A549 (cell line): ENCODE measurements around the gene TNRC18. TPM values are rescaled to one million over a fixed set of nuclear protein-coding genes. Genes with fewer than 3 reads are reported as not detected.

Experiments used
- ATAC-seq, 2 experiments: fragments of 200-7000 bp in 1 of 2; fragments of >200 bp in 1 of 2; cut with Nextera tagmentation in 1 of 2; cut with Tn5 transposase in 1 of 2; 3 replicates each; pipeline versions ENCODE4 v1.8.0 to v1.9.1; 2018 to 2020; ENCODE audit warnings: mild to moderate bottlenecking in 1 of 2, moderate library complexity in 1 of 2
- CTCF ChIA-PET: fragments of 300-600 bp; sonication (Branson Sonifier 250); formaldehyde crosslinking; extraction: SDS; loops from one replicate; lab custom pipeline; 2021; ENCODE audit warnings: antibody characterized with exemption, inconsistent platforms; lab: Yijun Ruan, JAX
- POLR2A ChIA-PET: fragments of 350-600 bp; formaldehyde crosslinking; extraction: SDS; loops from one replicate; lab custom pipeline; 2021; ENCODE audit warnings: antibody characterized with exemption, inconsistent platforms; lab: Yijun Ruan, JAX
- DNase-seq, 2 experiments: peaks; one replicate each; pipeline versions ENCODE4 v3.0.0 to v3.0.0-alpha.2; 2011 to 2016; ENCODE audit warnings: low read depth in 1 of 2, low spot score in 1 of 2
- FAIRE-seq: peaks from 2 replicates; lab custom pipeline; 2011; peaks lifted over from hg19 to GRCh38; lab: Jason Lieb, UNC
- H3K27ac ChIP-seq, 2 experiments: fragments of >200 bp; sonication (Bioruptor Twin); formaldehyde crosslinking; 3 replicates each; pipeline ENCODE4 v1.5.1; 2016 to 2017
- H3K4me1 ChIP-seq: fragments of >200 bp; sonication (Bioruptor Twin); formaldehyde crosslinking; 3 replicates; pipeline ENCODE4 v1.6.1; 2016
- H3K4me2 ChIP-seq: fragments of >200 bp; sonication (Bioruptor Twin); formaldehyde crosslinking; 3 replicates; pipeline ENCODE4 v1.6.1; 2016
- H3K4me3 ChIP-seq: fragments of >200 bp; sonication (Bioruptor Twin); formaldehyde crosslinking; 3 replicates; pipeline ENCODE4 v1.5.1; 2016
- H3K9me3 ChIP-seq: fragments of >200 bp; sonication (Bioruptor Twin); formaldehyde crosslinking; 3 replicates; pipeline ENCODE4 v1.6.1; 2016
- BHLHE40 ChIP-seq: IDR thresholded peaks from 2 replicates; pipeline ENCODE4 v1.6.1; 2012; ENCODE audit warnings: low read depth, low read length, inconsistent platforms
- CBX2 ChIP-seq: fragments of 200-600 bp; sonication (generic); IDR thresholded peaks from 2 replicates; pipeline ENCODE4 v1.6.1; 2016; ENCODE audit warnings: low read depth, mild to moderate bottlenecking, borderline replicate concordance
- CHD4 ChIP-seq: fragments of 200-600 bp; sonication (generic); IDR thresholded peaks from 2 replicates; pipeline ENCODE4 v1.6.1; 2016; ENCODE audit warnings: antibody characterized with exemption, mild to moderate bottlenecking, borderline replicate concordance
- FOSB ChIP-seq: fragments of 250-450 bp; sonication (Bioruptor Pico); IDR thresholded peaks from 2 replicates; pipeline ENCODE4 v1.5.0; 2020; ENCODE audit warnings: mild to moderate bottlenecking, moderate library complexity
- FOXS1 ChIP-seq: fragments of 250-450 bp; sonication (Bioruptor Pico); IDR thresholded peaks from 2 replicates; pipeline ENCODE4 v1.5.0; 2020; ENCODE audit warnings: mild to moderate bottlenecking, moderate library complexity
- HOXB13 ChIP-seq: fragments of 250-450 bp; sonication (Bioruptor Pico); IDR thresholded peaks from 2 replicates; pipeline ENCODE4 v1.5.0; 2020; ENCODE audit warnings: low read depth, mild to moderate bottlenecking, moderate library complexity
- KDM1A ChIP-seq: fragments of 200-600 bp; sonication (generic); IDR thresholded peaks from 2 replicates; pipeline ENCODE4 v1.6.1; 2016; ENCODE audit warnings: low read depth, mild to moderate bottlenecking
- MAZ ChIP-seq: fragments of 150-350 bp; IDR thresholded peaks from 2 replicates; pipeline ENCODE4 v1.6.1; 2014; ENCODE audit warnings: antibody characterized with exemption, low read depth, low read length, borderline replicate concordance
- MYC ChIP-seq: IDR thresholded peaks from 2 replicates; pipeline ENCODE4 v1.6.1; 2012; ENCODE audit warnings: mild to moderate bottlenecking, inconsistent platforms, low read length, improper control_type of control experiment, borderline replicate concordance
- NFE2L2 ChIP-seq: fragments of 150-350 bp; conservative IDR thresholded peaks from 2 replicates; pipeline ENCODE4 v1.6.1; 2014; ENCODE audit warnings: low read length
- NPAS2 ChIP-seq: fragments of 250-450 bp; sonication (Bioruptor Pico); IDR thresholded peaks from 2 replicates; pipeline ENCODE4 v1.8.0; 2022; ENCODE audit warnings: mild to moderate bottlenecking, moderate library complexity, borderline replicate concordance
- RAD21 ChIP-seq, 2 experiments: fragments of >200 bp in 1 of 2; sonication (Bioruptor Twin) in 1 of 2; formaldehyde crosslinking in 1 of 2; IDR thresholded peaks in 1 of 2; conservative IDR thresholded peaks in 1 of 2; 2 replicates in 1 of 2; 3 replicates in 1 of 2; pipeline ENCODE4 v1.6.1; 2012 to 2018; ENCODE audit warnings: inconsistent platforms in 1 of 2
- RARB ChIP-seq: fragments of 250-450 bp; sonication (Bioruptor Pico); IDR thresholded peaks from 2 replicates; pipeline ENCODE4 v1.8.0; 2021; ENCODE audit warnings: mild to moderate bottlenecking, moderate library complexity
- SMC3 ChIP-seq: fragments of >200 bp; sonication (Bioruptor Twin); formaldehyde crosslinking; IDR thresholded peaks from 3 replicates; pipeline ENCODE4 v1.6.1; 2018; ENCODE audit warnings: inconsistent platforms
- TFCP2L1 ChIP-seq: fragments of 250-450 bp; sonication (Bioruptor Pico); IDR thresholded peaks from 2 replicates; pipeline ENCODE4 v1.5.0; 2021; ENCODE audit warnings: mild to moderate bottlenecking
- TP53 ChIP-seq: fragments of 250-450 bp; sonication (Bioruptor Pico); IDR thresholded peaks from 2 replicates; pipeline ENCODE4 v1.5.0; 2021; ENCODE audit warnings: mild to moderate bottlenecking, moderate library complexity
- ZSCAN20 ChIP-seq: fragments of 250-450 bp; sonication (Bioruptor Pico); IDR thresholded peaks from 2 replicates; pipeline ENCODE4 v1.8.0; 2022; ENCODE audit warnings: mild to moderate bottlenecking, moderate library complexity
- WGBS: methylation state at CpG from one replicate; pipeline ENCODE4 v1.1.6; 2017; ENCODE audit errors: missing lambda C conversion rate; 5-methylcytosine and 5-hydroxymethylcytosine counted together
- polyA plus RNA-seq, 4 experiments: library from polyadenylated mRNA; depleted of rRNA in 3 of 4; stranded (reverse); fragments of >200 nt; fragmentation: RNase III in 1 of 4; extraction: RNeasy Plus Mini Kit Qiagen cat#74134 plus additional on column Dnase treatment in 1 of 4; gene quantifications; 2 replicates in 3 of 4; 3 replicates in 1 of 4; pipeline ENCODE4 v1.2.3, GENCODE V29; 2011 to 2017
- TF ChIP-seq, protein P1 (sequence below): fragments of 150-350 bp; IDR thresholded peaks from 2 replicates; pipeline ENCODE4 v1.6.1; 2014; ENCODE audit warnings: low read depth, mild to moderate bottlenecking, low read length
- TF ChIP-seq, protein P2 (sequence below): IDR thresholded peaks from 2 replicates; pipeline ENCODE4 v1.6.1; 2012
- TF ChIP-seq, protein P3 (sequence below): fragments of 250-450 bp; sonication (Bioruptor Pico); IDR thresholded peaks from 2 replicates; pipeline ENCODE4 v1.5.0; 2020; ENCODE audit warnings: low read depth, mild to moderate bottlenecking, moderate library complexity
- TF ChIP-seq, protein P4 (sequence below): fragments of >200 bp; sonication (Bioruptor Twin); formaldehyde crosslinking; IDR thresholded peaks from 3 replicates; pipeline ENCODE4 v1.5.1; 2016

The TNRC18 gene
- polyA plus RNA-seq, 2 of the 4 experiments (the other 2 are of a cell fraction): 15.5 to 39.9 TPM

DNA sequence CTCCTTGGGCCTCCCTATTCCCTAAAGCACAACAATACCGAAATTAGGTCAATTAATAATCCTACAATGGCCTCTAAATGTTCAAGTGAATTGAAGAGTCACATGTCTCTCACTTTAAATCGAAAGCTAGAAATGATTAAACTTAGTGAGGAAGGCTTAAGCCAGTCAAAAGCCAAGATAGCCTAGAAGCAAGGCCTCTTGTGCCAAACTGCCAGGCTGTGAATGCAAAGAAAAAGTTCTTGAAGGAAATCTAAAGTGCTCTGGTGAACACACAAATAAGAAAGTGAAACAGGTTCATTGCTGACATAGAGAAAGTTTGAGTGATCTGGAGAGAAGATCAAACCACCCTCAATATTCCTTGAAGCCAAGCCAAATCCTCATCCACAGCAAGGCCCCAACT, 83.7 kb downstream of the TNRC18 start:
- TF ChIP-seq HOXB13 (CRISPR knock-in tag): no peak
- no peak for TF ChIP-seq FOSB (CRISPR knock-in tag)
- no peak for TF ChIP-seq SMC3
- TF ChIP-seq NFE2L2: no peak
- TF ChIP-seq NPAS2 (CRISPR knock-in tag): no peak
- no peak for TF ChIP-seq RAD21 (conservative IDR thresholded peaks at IDR 0.05 in 1 of 2, IDR thresholded peaks at IDR 0.05 in 1 of 2)
- TF ChIP-seq, protein P1, sequence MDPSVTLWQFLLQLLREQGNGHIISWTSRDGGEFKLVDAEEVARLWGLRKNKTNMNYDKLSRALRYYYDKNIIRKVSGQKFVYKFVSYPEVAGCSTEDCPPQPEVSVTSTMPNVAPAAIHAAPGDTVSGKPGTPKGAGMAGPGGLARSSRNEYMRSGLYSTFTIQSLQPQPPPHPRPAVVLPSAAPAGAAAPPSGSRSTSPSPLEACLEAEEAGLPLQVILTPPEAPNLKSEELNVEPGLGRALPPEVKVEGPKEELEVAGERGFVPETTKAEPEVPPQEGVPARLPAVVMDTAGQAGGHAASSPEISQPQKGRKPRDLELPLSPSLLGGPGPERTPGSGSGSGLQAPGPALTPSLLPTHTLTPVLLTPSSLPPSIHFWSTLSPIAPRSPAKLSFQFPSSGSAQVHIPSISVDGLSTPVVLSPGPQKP: no peak
- no peak for TF ChIP-seq BHLHE40
- TF ChIP-seq, protein P2, sequence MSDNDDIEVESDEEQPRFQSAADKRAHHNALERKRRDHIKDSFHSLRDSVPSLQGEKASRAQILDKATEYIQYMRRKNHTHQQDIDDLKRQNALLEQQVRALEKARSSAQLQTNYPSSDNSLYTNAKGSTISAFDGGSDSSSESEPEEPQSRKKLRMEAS: no peak
- TF ChIP-seq ZSCAN20 (CRISPR knock-in tag): no peak
- TF ChIP-seq, protein P3, sequence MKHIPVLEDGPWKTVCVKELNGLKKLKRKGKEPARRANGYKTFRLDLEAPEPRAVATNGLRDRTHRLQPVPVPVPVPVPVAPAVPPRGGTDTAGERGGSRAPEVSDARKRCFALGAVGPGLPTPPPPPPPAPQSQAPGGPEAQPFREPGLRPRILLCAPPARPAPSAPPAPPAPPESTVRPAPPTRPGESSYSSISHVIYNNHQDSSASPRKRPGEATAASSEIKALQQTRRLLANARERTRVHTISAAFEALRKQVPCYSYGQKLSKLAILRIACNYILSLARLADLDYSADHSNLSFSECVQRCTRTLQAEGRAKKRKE: no peak
- TF ChIP-seq CHD4: no peak
- no peak for TF ChIP-seq FOXS1 (CRISPR knock-in tag)
- TF ChIP-seq CBX2: no peak
- Histone ChIP-seq H3K9me3 (no peaks in the 10 kb centered on the region), H3K27ac (no peak overlapping the region), H3K4me2 (no peak overlapping the region), H3K4me1 (no peaks in the 10 kb centered on the region), H3K4me3 (no peak overlapping the region)
- no peak for ATAC-seq
- ChIA-PET POLR2A (no interaction called here), CTCF (no interaction called here)
- DNase-seq: no peak
- FAIRE-seq: no peak
- 81% methylated on average over 2 of the region's 2 CpGs for WGBS

DNA sequence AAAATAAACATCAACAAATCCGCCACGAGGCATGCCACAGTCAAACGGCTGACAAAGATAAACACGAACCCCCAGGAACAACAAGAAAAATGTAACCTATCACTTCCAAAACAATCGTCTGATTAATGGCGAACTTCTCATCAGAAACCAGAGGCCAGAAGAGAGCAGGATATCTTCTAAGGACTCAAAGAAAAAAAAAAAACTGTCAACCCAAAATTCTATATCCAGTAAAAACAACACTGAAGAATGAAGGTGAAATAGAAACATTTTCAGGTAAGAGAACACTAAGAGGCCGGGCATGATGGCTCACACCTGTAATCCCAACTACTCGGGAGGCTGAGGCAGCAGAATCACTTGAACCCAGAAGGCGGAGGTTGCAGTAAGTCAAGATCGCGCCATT, 86.6 kb downstream of the TNRC18 start:
- WGBS: 91% methylated on average over 11 of the region's 11 CpGs
- ATAC-seq: no peak
- FAIRE-seq: no peak
- Histone ChIP-seq H3K4me3 (no peak overlapping the region), H3K9me3 (no peaks in the 10 kb centered on the region), H3K27ac (no peak overlapping the region), H3K4me1 (no peaks in the 10 kb centered on the region), H3K4me2 (no peak overlapping the region)
- TF ChIP-seq, protein P4, sequence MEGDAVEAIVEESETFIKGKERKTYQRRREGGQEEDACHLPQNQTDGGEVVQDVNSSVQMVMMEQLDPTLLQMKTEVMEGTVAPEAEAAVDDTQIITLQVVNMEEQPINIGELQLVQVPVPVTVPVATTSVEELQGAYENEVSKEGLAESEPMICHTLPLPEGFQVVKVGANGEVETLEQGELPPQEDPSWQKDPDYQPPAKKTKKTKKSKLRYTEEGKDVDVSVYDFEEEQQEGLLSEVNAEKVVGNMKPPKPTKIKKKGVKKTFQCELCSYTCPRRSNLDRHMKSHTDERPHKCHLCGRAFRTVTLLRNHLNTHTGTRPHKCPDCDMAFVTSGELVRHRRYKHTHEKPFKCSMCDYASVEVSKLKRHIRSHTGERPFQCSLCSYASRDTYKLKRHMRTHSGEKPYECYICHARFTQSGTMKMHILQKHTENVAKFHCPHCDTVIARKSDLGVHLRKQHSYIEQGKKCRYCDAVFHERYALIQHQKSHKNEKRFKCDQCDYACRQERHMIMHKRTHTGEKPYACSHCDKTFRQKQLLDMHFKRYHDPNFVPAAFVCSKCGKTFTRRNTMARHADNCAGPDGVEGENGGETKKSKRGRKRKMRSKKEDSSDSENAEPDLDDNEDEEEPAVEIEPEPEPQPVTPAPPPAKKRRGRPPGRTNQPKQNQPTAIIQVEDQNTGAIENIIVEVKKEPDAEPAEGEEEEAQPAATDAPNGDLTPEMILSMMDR: no peak
- TF ChIP-seq TP53 (CRISPR knock-in tag): no peak
- no peak for TF ChIP-seq RARB (CRISPR knock-in tag)
- TF ChIP-seq MYC: no peak
- TF ChIP-seq MAZ: no peak
- TF ChIP-seq SMC3: no peak
- no peak for TF ChIP-seq KDM1A
- no peak for DNase-seq
- CTCF ChIA-PET: interaction anchor here (0.7 kb wide), 1 partner anchor 158 kb away, joined by 3 read pairs; no protein-coding TSS in a partner anchor
- POLR2A ChIA-PET: no interaction called here

DNA sequence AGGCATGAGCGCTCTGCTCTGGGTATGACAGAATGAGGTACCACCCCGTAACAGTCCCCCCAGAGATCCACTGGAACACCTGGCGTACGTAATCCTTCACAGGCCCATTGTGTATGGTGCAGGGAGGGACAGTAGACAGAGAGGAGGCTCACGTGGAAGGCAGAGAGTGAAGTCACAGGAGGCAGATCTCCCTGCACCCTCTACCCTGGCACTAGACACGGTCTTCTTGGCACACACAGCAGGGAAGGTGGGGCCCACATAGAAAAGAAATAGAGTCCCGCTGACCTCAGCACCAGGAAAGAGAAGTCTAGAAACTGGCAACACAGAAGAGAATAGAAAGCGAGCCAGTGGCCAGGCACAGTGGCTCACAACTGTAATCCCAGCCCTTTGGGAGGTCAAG, 89.0 kb downstream of the TNRC18 start:
- CTCF ChIA-PET: interaction anchor here (0.6 to 1.1 kb wide), 2 partner anchors 19 to 31 kb away, joined by 3 to 4 read pairs; no protein-coding TSS in a partner anchor
- POLR2A ChIA-PET: no interaction called here
- no peak for FAIRE-seq
- TF ChIP-seq TFCP2L1 (CRISPR knock-in tag): no peak
- 90% methylated on average over 8 of the region's 8 CpGs for WGBS
- H3K4me1 ChIP-seq: no peaks in the 10 kb centered on the region
- no peak overlapping the region for H3K4me3 ChIP-seq
- H3K9me3 ChIP-seq: no peaks in the 10 kb centered on the region
- H3K27ac ChIP-seq: no peak overlapping the region
- H3K4me2 ChIP-seq: no peak overlapping the region
- DNase-seq: no peak
- ATAC-seq: no peak
